ENCODE measurements around the gene SSMEM1. TPM values are rescaled to one million over a fixed set of nuclear protein-coding genes. Genes with fewer than 3 reads are reported as not detected.
"Not testable (repeated sequence)": the region's sequence is repeated elsewhere in the genome, so short reads cannot be mapped to it uniquely, and the experiment has no call there.

The SSMEM1 gene
- total RNA-seq, 4 donors from 2014 or later: not detected

DNA sequence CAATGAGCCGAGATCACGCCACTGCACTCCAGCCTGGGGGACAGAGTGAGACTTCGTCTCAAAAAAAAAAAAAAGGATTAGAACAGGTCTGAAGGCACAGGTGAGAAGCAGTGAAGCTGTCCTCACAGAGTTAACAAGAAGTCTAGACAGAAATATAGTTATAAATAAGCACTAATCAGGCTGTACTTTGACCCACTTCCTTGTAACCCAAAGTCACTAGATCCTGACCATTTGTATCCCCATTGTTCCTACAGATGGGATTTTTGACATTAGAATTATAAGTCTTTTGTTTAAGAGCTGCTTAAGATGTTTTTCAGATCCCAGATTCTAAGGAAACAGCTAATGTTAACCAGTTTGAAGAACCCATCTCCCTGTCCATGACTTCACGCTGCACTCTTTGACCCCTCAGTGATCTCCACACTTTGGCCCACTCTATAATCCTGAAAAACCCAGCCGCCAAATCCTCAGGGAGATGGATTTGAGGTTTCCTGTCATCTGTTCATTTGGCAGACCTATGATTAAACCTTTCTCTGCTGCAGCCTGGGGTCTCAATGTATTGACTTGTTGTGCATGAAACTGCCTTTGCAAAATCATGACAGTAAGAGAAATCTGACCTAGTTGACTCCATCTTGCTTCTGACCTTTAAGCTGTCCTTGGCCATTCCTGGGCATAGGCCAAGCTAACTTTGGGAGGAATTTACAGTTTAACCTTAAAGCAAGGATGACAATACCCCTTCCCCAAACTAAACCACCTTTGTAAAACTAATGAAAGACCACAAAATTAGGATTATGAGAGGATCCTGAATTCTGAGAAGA is 11.4 kb downstream of the SSMEM1 start:
- no peak for DNase-seq
- TF ChIP-seq, protein P1, sequence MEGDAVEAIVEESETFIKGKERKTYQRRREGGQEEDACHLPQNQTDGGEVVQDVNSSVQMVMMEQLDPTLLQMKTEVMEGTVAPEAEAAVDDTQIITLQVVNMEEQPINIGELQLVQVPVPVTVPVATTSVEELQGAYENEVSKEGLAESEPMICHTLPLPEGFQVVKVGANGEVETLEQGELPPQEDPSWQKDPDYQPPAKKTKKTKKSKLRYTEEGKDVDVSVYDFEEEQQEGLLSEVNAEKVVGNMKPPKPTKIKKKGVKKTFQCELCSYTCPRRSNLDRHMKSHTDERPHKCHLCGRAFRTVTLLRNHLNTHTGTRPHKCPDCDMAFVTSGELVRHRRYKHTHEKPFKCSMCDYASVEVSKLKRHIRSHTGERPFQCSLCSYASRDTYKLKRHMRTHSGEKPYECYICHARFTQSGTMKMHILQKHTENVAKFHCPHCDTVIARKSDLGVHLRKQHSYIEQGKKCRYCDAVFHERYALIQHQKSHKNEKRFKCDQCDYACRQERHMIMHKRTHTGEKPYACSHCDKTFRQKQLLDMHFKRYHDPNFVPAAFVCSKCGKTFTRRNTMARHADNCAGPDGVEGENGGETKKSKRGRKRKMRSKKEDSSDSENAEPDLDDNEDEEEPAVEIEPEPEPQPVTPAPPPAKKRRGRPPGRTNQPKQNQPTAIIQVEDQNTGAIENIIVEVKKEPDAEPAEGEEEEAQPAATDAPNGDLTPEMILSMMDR (IDR thresholded peaks at IDR 0.05): no peak
- TF ChIP-seq POLR2A (IDR thresholded peaks at IDR 0.05): no peak
- Histone ChIP-seq H3K4me1 (no peaks in the 10 kb centered on the region), H3K4me3 (replicated peaks in 1 of 3) (no peak overlapping the region), H3K9me3 (no peaks in the 10 kb centered on the region), H3K27me3 (no peaks in the 10 kb centered on the region), H3K36me3 (no peaks in the 10 kb centered on the region), H3K27ac (no peak overlapping the region)
- WGBS, 2 donors: 73 to 87% methylated on average over 5 of the region's 5 CpGs
- intact Hi-C loops (cut with DNase I): no loop called here

DNA sequence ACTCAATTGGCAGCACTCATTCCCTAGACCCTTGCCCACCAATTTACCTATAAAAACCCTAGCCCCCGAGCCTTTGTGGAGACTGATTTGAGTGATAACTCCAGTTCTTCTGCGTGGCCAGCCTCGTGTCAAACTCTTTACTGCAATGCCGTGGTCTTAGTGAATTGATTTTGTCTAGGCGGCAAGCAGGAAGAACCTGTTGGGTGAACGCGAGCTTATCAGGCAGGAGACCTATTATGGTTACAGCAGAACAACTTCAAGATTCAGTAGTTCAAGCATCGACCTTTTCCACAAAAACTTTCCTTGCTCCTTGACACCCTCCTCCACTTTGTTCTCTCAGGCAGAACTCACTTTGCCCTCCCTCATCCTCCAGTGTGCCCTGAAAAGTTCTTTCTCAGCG is 12.2 kb downstream of the SSMEM1 start:
- intact Hi-C loops (cut with DNase I): no loop called here
- Histone ChIP-seq H3K27me3 (no peaks in the 10 kb centered on the region), H3K27ac (no peak overlapping the region), H3K4me1 (no peaks in the 10 kb centered on the region), H3K36me3 (no peaks in the 10 kb centered on the region), H3K4me3 (replicated peaks in 1 of 3) (no peak overlapping the region), H3K9me3 (no peaks in the 10 kb centered on the region)
- TF ChIP-seq, protein P1 (IDR thresholded peaks at IDR 0.05): no peak
- TF ChIP-seq POLR2A (IDR thresholded peaks at IDR 0.05): no peak
- 36 to 56% methylated on average over 9 of the region's 9 CpGs for WGBS, 2 donors
- DNase-seq: peak; percentile 15 to 22

DNA sequence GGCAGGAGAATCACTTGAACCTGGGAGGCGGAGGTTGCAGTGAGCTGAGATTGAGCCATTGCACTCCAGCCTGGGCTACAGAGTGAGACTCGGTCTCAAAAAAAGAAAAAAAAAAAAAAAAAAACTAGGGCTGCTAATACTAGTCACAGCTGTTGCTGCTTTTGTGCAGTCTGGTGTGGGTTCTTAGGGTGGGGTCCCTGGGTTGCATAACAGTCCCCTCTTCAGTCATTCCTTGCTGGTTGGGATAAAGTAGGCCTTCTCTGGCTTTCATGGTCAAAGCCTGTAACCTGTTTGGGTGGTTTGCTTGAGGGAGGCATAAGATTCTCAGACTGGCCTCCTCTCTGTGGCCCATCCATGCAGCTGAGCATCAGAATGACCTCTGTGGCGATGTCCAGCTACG is 14.1 kb downstream of the SSMEM1 start:
- 93 to 95% methylated on average over 4 of the region's 4 CpGs for WGBS, 2 donors
- Histone ChIP-seq H3K36me3 (no peaks in the 10 kb centered on the region), H3K9me3 (no peaks in the 10 kb centered on the region), H3K4me1 (no peaks in the 10 kb centered on the region), H3K27me3 (no peaks in the 10 kb centered on the region), H3K4me3 (replicated peaks in 1 of 3) (no peak overlapping the region), H3K27ac (no peak overlapping the region)
- TF ChIP-seq, protein P1 (IDR thresholded peaks at IDR 0.05): no peak
- TF ChIP-seq POLR2A (IDR thresholded peaks at IDR 0.05): no peak
- intact Hi-C loops (cut with DNase I): no loop called here
- no peak for DNase-seq

DNA sequence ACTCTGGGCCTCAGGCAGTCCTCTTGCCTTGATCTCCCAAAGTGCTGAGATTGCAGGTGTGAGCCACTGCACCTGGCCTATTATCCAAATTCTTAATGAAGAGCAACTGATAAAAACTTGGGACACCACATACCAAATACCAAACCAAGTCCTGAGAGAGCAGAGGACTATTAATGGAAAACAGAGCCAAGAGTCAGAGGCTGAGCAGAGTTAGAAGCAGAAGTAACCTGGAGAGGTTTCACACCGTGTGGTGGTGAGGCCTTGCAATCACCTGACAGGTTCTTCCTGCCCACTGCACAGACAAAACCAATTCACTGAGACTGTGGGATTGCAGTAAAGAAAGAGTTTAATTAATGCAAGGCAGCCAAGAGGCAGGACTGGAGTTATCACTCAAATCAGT is 16.0 kb downstream of the SSMEM1 start:
- intact Hi-C loops (cut with DNase I): no loop called here
- Histone ChIP-seq H3K36me3 (no peaks in the 10 kb centered on the region), H3K4me3 (replicated peaks in 1 of 3) (no peak overlapping the region), H3K4me1 (peaks cover 0 to 10% of the 10 kb centered on the region in 2 donors), H3K27ac (no peak overlapping the region), H3K9me3 (no peaks in the 10 kb centered on the region), H3K27me3 (no peaks in the 10 kb centered on the region)
- 18 to 100% methylated on average over 1 of the region's 1 CpG for WGBS, 2 donors
- no peak for TF ChIP-seq POLR2A (IDR thresholded peaks at IDR 0.05)
- TF ChIP-seq, protein P1 (IDR thresholded peaks at IDR 0.05): no peak
- no peak for DNase-seq

DNA sequence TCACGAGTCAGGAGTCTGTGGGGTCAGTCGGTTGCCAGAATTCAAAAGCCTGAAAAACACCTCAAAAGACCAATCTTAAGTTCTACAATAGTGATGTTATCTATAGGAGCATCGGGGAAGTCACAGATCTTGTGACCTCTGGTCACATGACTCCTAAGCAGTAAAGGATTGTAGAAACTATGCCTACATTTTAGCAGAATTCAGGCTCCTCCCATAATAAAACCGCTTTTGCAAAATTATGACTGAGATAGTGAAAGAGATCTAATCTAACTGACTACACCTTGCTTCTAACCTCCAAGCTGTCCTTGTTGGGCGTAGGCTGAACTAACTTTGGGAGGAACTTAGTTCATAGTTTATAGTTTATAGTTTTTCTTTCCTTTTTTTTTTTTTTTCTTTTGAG is 16.6 kb downstream of the SSMEM1 start:
- no peak for DNase-seq
- 83 to 84% methylated on average over 5 of the region's 5 CpGs for WGBS, 2 donors
- intact Hi-C loops (cut with DNase I): no loop called here

DNA sequence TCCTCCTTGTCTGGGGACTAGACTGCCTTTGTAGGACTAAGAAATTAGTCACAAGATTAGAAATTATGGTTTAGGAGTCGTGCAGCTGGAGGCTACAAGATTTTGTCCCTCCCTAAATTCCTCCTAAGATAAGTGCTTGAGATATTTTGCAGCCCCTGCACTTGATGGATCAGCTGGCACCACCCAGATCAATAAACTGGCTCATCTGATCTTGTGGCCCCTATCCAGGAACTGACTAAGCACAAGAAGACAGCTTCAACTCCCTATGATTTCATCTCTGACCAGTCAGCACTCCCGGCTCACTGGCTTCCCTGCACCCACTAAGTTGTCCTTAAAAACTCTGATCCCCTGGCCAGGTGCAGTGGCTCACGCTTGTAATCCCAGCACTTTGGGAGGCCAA is 17.3 kb downstream of the SSMEM1 start:
- H3K4me1 ChIP-seq; H3K27me3 ChIP-seq; H3K9me3 ChIP-seq; DNase-seq; H3K27ac ChIP-seq; intact Hi-C loops (cut with DNase I); H3K4me3 ChIP-seq (replicated peaks in 1 of 3); H3K36me3 ChIP-seq: not testable (repeated sequence)
- 85 to 90% methylated on average over 3 of the region's 3 CpGs for WGBS, 2 donors

More for the DNA sequence above, 16.6 kb downstream of the SSMEM1 start:
- Histone ChIP-seq H3K9me3 (no peaks in the 10 kb centered on the region), H3K36me3 (no peaks in the 10 kb centered on the region), H3K27me3 (no peaks in the 10 kb centered on the region), H3K4me1 (peaks cover 0 to 10% of the 10 kb centered on the region in 2 donors), H3K27ac (no peak overlapping the region), H3K4me3 (replicated peaks in 1 of 3) (no peak overlapping the region)
- TF ChIP-seq, protein P1 (IDR thresholded peaks at IDR 0.05): no peak
- TF ChIP-seq POLR2A (IDR thresholded peaks at IDR 0.05): no peak

Measured in thyroid gland (tissue), 4 donors.